Naive thymus-derived CD4-positive, alpha-beta T cell (primary cell): ENCODE data around the gene PRSS33. TPM values are rescaled to one million over a fixed set of nuclear protein-coding genes. Genes with fewer than 3 reads are reported as not detected.

Experiments
- ATAC-seq: fragments of 150-1000 bp; cut with Tn5 transposase; 2 replicates; pipeline ENCODE4 v1.10.0; 2021; ENCODE audit warnings: mild to moderate bottlenecking, moderate library complexity
- CTCF ChIA-PET: fragments of 350-600 bp; sonication (Branson Sonifier 250); formaldehyde crosslinking; loops from one replicate; lab custom pipeline; 2021; ENCODE audit warnings: antibody characterized with exemption; lab: Charles Lee
- POLR2A ChIA-PET: fragments of 350-600 bp; sonication (Branson Sonifier 250); formaldehyde crosslinking; loops from one replicate; lab custom pipeline; 2021; ENCODE audit warnings: antibody characterized with exemption, inconsistent platforms; lab: Charles Lee
- DNase-seq, 9 donors: peaks; one replicate each; pipeline versions ENCODE4 v3.0.0 to v3.0.0-alpha.2; 2020 to 2022; ENCODE audit warnings: mixed read lengths in 1 of 9
- H3K27ac ChIP-seq: one replicate; pipeline ENCODE4 v1.7.0; 2013; ENCODE audit warnings: mild to moderate bottlenecking, low read depth, low read length, moderate library complexity
- H3K27me3 ChIP-seq, 2 donors: one replicate each; pipeline ENCODE4 v1.7.0; 2013; ENCODE audit warnings: low read length in 2 of 2, mild to moderate bottlenecking in 2 of 2, moderate library complexity in 2 of 2; ENCODE audit not compliant: control insufficient read depth in 2 of 2, insufficient read depth in 2 of 2
- H3K36me3 ChIP-seq, 3 experiments: 1 replicate in 2 of 3; 2 replicates in 1 of 3; pipeline ENCODE4 v1.7.0; 2013; ENCODE audit warnings: low read length in 3 of 3, mild to moderate bottlenecking in 3 of 3, moderate library complexity in 1 of 3; ENCODE audit not compliant: insufficient read depth in 3 of 3, control insufficient read depth in 2 of 3
- H3K4me1 ChIP-seq, 2 donors: one replicate each; pipeline ENCODE4 v1.7.0; 2013; ENCODE audit warnings: low read length in 2 of 2, mild to moderate bottlenecking in 2 of 2, moderate library complexity in 1 of 2; ENCODE audit not compliant: control insufficient read depth in 2 of 2, insufficient read depth in 2 of 2
- H3K4me3 ChIP-seq: 2 replicates; pipeline ENCODE4 v1.7.0; 2013; ENCODE audit warnings: mild to moderate bottlenecking, low read length
- H3K9me3 ChIP-seq, 3 experiments: 1 replicate in 2 of 3; 2 replicates in 1 of 3; pipeline ENCODE4 v1.7.0; 2013; ENCODE audit warnings: low read length in 3 of 3; ENCODE audit not compliant: control insufficient read depth in 2 of 3
- H3K27ac Mint-ChIP-seq, 9 donors: one replicate each; pipeline ENCODE4 v1.8.0; 2020 to 2022; ENCODE audit warnings: mixed read lengths in 9 of 9, mild to moderate bottlenecking in 8 of 9, moderate library complexity in 5 of 9, inconsistent platforms in 2 of 9
- H3K27me3 Mint-ChIP-seq, 5 donors: one replicate each; pipeline ENCODE4 v1.8.0; 2021 to 2022; ENCODE audit warnings: mixed read lengths in 5 of 5, mild to moderate bottlenecking in 1 of 5
- H3K36me3 Mint-ChIP-seq, 5 donors: one replicate each; pipeline ENCODE4 v1.8.0; 2020 to 2022; ENCODE audit warnings: mixed read lengths in 5 of 5, mild to moderate bottlenecking in 3 of 5, inconsistent platforms in 1 of 5
- H3K4me1 Mint-ChIP-seq, 7 donors: one replicate each; pipeline ENCODE4 v1.8.0; 2020 to 2022; ENCODE audit warnings: mixed read lengths in 7 of 7, mild to moderate bottlenecking in 3 of 7, inconsistent platforms in 1 of 7
- H3K4me3 Mint-ChIP-seq, 10 donors: one replicate each; pipeline ENCODE4 v1.8.0; 2020 to 2022; ENCODE audit warnings: mild to moderate bottlenecking in 10 of 10, mixed read lengths in 10 of 10, moderate library complexity in 6 of 10, inconsistent platforms in 2 of 10
- H3K9me3 Mint-ChIP-seq, 11 donors: one replicate each; pipeline ENCODE4 v1.8.0; 2020 to 2022; ENCODE audit warnings: mixed read lengths in 11 of 11, mild to moderate bottlenecking in 4 of 11, inconsistent platforms in 1 of 11, moderate library complexity in 1 of 11
- intact Hi-C, 2 donors: fragments of 100-400 bp; cut with micrococcal nuclease; formaldehyde crosslinking; loops; one replicate each; pipeline ENCODE4 v1.15.1; 2023
- polyA plus RNA-seq, 2 donors: library from polyadenylated mRNA; unstranded; fragments of 300-500 nt; fragmentation: Illumina TruSeq; gene quantifications; one replicate each; pipeline ENCODE4 v1.2.3, GENCODE V29; 2021
- total RNA-seq, 6 experiments: library from RNA in 5 of 6; stranded (reverse) in 5 of 6; gene quantifications; 1 replicate in 5 of 6; 2 replicates in 1 of 6; pipeline ENCODE4 v1.2.3 and lab custom pipeline; 2021 to 2026

The PRSS33 gene
- total and polyA plus RNA-seq, 7 experiments from 2014 or later = 0.19 TPM; not detected in 6

- Mint-ChIP-seq H3K27ac (no peak overlapping the region), H3K9me3 (peaks cover 0 to 11% (median 4%) of the 10 kb centered on the region in 11 donors), H3K4me3 (no peak overlapping the region), H3K4me1 (peaks cover 0 to 1% (median 0%) of the 10 kb centered on the region in 7 donors), H3K27me3 (peaks cover 7 to 25% (median 11%) of the 10 kb centered on the region in 5 donors), H3K36me3 (peaks cover 0 to 5% (median 0%) of the 10 kb centered on the region in 5 donors)
- intact Hi-C loops = no loop called here
- POLR2A ChIA-PET = no interaction called here
- Histone ChIP-seq H3K27me3 (no peaks in the 10 kb centered on the region), H3K4me1 (no peaks in the 10 kb centered on the region), H3K27ac (no peak overlapping the region), H3K36me3 (no peaks in the 10 kb centered on the region), H3K4me3 (no peak overlapping the region), H3K9me3 (no peaks in the 10 kb centered on the region)
- ATAC-seq (no peak), DNase-seq (no peak)
- CTCF ChIA-PET = no interaction called here
These were observed 24.5 kb upstream of the PRSS33 start for GRCh38 chr16:2811703-2812471.

GRCh38 chr16:2810651-2811050 lies 23.3 kb upstream of the PRSS33 start:
- Mint-ChIP-seq H3K27ac (no peak overlapping the region), H3K4me1 (peaks cover 0 to 1% (median 0%) of the 10 kb centered on the region in 7 donors), H3K36me3 (peaks cover 0 to 5% (median 0%) of the 10 kb centered on the region in 5 donors), H3K27me3 (peaks cover 7 to 28% (median 11%) of the 10 kb centered on the region in 5 donors), H3K9me3 (peaks cover 0 to 11% (median 4%) of the 10 kb centered on the region in 11 donors), H3K4me3 (no peak overlapping the region)
- ChIA-PET CTCF (no interaction called here), POLR2A (no interaction called here)
- ATAC-seq (no peak), DNase-seq (no peak)
- intact Hi-C loops = no loop called here
- H3K36me3 ChIP-seq = no peaks in the 10 kb centered on the region
- H3K4me3 ChIP-seq = no peak overlapping the region
- no peak overlapping the region for H3K27ac ChIP-seq
- H3K4me1 ChIP-seq = no peaks in the 10 kb centered on the region
- no peaks in the 10 kb centered on the region for H3K9me3 ChIP-seq
- H3K27me3 ChIP-seq = no peaks in the 10 kb centered on the region

- Histone ChIP-seq H3K4me3 (no peak overlapping the region), H3K36me3 (no peaks in the 10 kb centered on the region), H3K9me3 (peaks cover 0 to 6% (median 0%) of the 10 kb centered on the region in 3 experiments), H3K27me3 (no peaks in the 10 kb centered on the region), H3K4me1 (no peaks in the 10 kb centered on the region), H3K27ac (no peak overlapping the region)
- POLR2A ChIA-PET = no interaction called here
- H3K9me3 Mint-ChIP-seq = peaks cover 0 to 15% (median 6%) of the 10 kb centered on the region in 11 donors
- no peak overlapping the region for H3K4me3 Mint-ChIP-seq
- DNase-seq = no peak
- no peak overlapping the region for H3K27ac Mint-ChIP-seq
- no peak for ATAC-seq
- peaks cover 0 to 1% (median 0%) of the 10 kb centered on the region in 7 donors for H3K4me1 Mint-ChIP-seq
- peaks cover 0 to 5% (median 0%) of the 10 kb centered on the region in 5 donors for H3K36me3 Mint-ChIP-seq
- intact Hi-C loops = no loop called here
- H3K27me3 Mint-ChIP-seq = peaks cover 7 to 32% (median 17%) of the 10 kb centered on the region in 5 donors
- CTCF ChIA-PET = no interaction called here
These were observed 21.9 kb upstream of the PRSS33 start for GRCh38 chr16:2809149-2809760.

- H3K27me3 ChIP-seq = no peaks in the 10 kb centered on the region
- intact Hi-C loops = no loop called here
These were observed 20.8 kb upstream of the PRSS33 start for GRCh38 chr16:2808181-2808580.

GRCh38 chr16:2806286-2806685 lies 18.9 kb upstream of the PRSS33 start:
- Mint-ChIP-seq H3K4me3 (no peak overlapping the region), H3K4me1 (peaks cover 0 to 2% (median 0%) of the 10 kb centered on the region in 7 donors), H3K9me3 (peaks cover 0 to 29% (median 12%) of the 10 kb centered on the region in 11 donors), H3K27me3 (peaks cover 7 to 26% (median 21%) of the 10 kb centered on the region in 5 donors), H3K36me3 (peaks cover 0 to 14% (median 3%) of the 10 kb centered on the region in 5 donors), H3K27ac (no peak overlapping the region)
- no peaks in the 10 kb centered on the region for H3K4me1 ChIP-seq
- DNase-seq (no peak), ATAC-seq (no peak)
- no peak overlapping the region for H3K4me3 ChIP-seq
- POLR2A ChIA-PET = no interaction called here
- intact Hi-C loops = no loop called here
- no peak overlapping the region for H3K27ac ChIP-seq
- no peaks in the 10 kb centered on the region for H3K27me3 ChIP-seq
- no peaks in the 10 kb centered on the region for H3K36me3 ChIP-seq
- peaks cover 0 to 13% (median 0%) of the 10 kb centered on the region in 3 experiments for H3K9me3 ChIP-seq
- CTCF ChIA-PET = no interaction called here

More at GRCh38 chr16:2808181-2808580, 20.8 kb upstream of the PRSS33 start:
- H3K27ac ChIP-seq = no peak overlapping the region
- H3K36me3 ChIP-seq = no peaks in the 10 kb centered on the region
- peaks cover 0 to under 1% (median 0%) of the 10 kb centered on the region in 7 donors for H3K4me1 Mint-ChIP-seq
- ChIA-PET CTCF (no interaction called here), POLR2A (no interaction called here)
- ATAC-seq = no peak
- no peak overlapping the region for H3K4me3 Mint-ChIP-seq
- H3K4me3 ChIP-seq = no peak overlapping the region
- peaks cover 0 to 13% (median 0%) of the 10 kb centered on the region in 3 experiments for H3K9me3 ChIP-seq
- peaks cover 0 to 11% (median 3%) of the 10 kb centered on the region in 5 donors for H3K36me3 Mint-ChIP-seq
- no peak overlapping the region for H3K27ac Mint-ChIP-seq
- peaks cover 7 to 29% (median 18%) of the 10 kb centered on the region in 5 donors for H3K27me3 Mint-ChIP-seq
- no peaks in the 10 kb centered on the region for H3K4me1 ChIP-seq
- H3K9me3 Mint-ChIP-seq = peaks cover 0 to 24% (median 11%) of the 10 kb centered on the region in 11 donors
- DNase-seq = no peak

GRCh38 chr16:2804728-2805127 lies 17.4 kb upstream of the PRSS33 start:
- CTCF ChIA-PET = no interaction called here
- H3K4me1 Mint-ChIP-seq = peaks cover 0 to 2% (median 0%) of the 10 kb centered on the region in 7 donors
- no peak overlapping the region for H3K27ac Mint-ChIP-seq
- H3K36me3 ChIP-seq = no peaks in the 10 kb centered on the region
- H3K4me3 ChIP-seq = no peak overlapping the region
- no peak overlapping the region for H3K27ac ChIP-seq
- H3K27me3 ChIP-seq = no peaks in the 10 kb centered on the region
- H3K9me3 ChIP-seq = peaks cover 0 to 13% (median 0%) of the 10 kb centered on the region in 3 experiments
- POLR2A ChIA-PET = no interaction called here
- DNase-seq (no peak), ATAC-seq (no peak)
- intact Hi-C loops = no loop called here
- H3K27me3 Mint-ChIP-seq = peaks cover 7 to 21% (median 18%) of the 10 kb centered on the region in 5 donors
- H3K4me1 ChIP-seq = no peaks in the 10 kb centered on the region
- H3K36me3 Mint-ChIP-seq = peaks cover 0 to 14% (median 3%) of the 10 kb centered on the region in 5 donors
- peaks cover 0 to 29% (median 12%) of the 10 kb centered on the region in 11 donors for H3K9me3 Mint-ChIP-seq
- H3K4me3 Mint-ChIP-seq = no peak overlapping the region
